Stimulated activated CD4-positive, alpha-beta T cell treated with anti-CD3 and anti-CD28 coated beads, Interleukin-2, amount 100 ng/mL, for 4 hours (primary cell): ENCODE measurements around the gene AFAP1L1.
"Not testable (repeated sequence)": the region's sequence is repeated elsewhere in the genome, so short reads cannot be mapped to it uniquely, and the experiment has no call there.

Experiments
- DNase-seq: peaks from one replicate; pipeline ENCODE4 v3.0.0-alpha.2; 2020; ENCODE audit warnings: low read depth

The AFAP1L1 gene

DNA sequence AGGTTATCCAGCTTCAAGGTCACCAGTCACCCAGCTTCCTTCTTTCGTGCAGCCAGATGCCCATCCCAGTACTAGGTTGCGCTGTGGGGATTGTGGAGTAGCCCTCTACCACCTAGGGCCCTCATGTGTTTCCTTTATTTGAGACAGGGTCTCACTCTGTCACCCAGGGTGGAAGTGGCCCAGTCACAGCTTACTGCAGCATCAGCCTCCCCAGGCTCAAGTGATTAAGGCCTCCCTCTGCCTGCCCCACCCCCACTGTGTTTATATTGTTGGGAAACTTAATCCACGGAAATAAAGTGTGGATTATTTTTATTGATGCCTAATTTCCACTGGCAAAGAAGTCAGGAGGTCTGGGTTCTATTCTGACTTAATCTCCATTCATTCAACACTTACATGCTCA lies 103.1 kb downstream of the AFAP1L1 start:
- no peak for DNase-seq

DNA sequence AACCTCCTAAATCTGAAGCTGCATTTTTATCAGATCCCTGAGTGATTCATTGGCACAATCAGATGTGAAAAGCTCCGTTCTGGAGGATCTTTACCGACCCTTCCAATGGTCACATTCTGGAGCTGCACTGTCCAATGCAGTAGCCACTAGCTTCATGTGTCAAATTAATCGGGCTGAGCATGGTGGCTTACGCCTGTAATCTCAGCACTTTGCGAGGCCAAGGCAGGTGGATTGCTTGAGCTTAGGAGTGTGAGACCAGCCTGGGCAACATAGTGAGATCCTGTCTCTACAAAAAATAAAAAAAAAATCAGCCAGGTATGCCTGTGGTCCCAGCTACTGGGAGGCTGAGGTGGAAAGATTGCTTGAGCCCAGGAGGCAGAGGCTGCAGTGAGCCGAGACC lies 103.8 kb downstream of the AFAP1L1 start:
- no peak for DNase-seq

DNA sequence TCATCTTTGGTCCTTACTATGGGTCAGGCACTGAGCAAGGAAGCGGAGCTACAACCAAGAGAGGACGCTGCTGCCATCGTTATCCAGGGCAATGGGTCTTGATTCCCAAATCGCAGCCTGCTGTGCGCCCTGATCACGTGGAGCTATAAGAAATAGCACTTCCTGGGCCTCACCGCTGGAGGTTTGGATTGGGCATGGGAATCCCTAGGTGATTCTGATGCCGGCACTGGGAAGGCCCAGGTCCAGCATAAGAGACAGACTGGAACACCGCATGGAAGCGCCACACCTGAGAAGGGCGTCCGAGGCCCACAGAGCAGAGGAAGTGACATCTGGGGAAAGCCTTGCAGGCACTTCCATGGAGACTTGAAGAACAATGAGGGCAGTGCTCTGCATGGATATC lies 104.4 kb downstream of the AFAP1L1 start:
- DNase-seq: no peak

DNA sequence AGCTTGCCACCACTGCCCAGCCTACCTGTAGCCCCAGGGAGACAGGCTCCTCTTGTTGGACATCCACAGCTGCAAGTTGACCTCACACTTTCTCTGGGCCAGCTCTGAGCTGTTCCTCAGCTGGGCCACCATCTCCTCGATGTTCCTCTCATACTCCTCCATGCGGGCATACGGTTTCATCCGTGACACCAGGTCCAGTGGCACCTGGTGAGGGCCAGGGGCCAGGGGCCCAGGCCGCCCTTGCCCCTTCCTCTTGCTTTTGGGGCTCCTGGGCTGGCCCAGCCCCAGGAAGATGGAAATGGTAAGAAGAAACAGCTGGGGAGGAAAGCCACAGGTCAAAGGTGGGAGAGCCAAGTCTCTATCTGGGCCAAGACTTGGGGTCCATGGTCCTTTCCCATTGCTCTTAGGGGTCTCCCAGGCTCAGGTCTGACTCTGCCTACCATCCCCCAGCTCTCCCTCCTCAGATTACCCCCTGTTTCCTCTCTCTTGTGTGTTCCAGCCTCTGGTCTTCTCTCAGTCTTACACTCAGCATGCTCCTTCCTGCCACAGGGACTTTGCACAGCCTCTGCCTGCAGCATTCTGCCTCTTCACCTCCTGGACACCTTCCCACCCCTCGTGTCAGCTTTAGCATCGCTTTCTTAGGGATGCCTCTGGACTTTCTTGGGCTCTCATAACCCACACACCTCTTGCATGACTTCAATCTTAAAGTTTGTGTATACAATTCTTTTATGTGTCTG lies 105.2 kb downstream of the AFAP1L1 start:
- no peak for DNase-seq

DNA sequence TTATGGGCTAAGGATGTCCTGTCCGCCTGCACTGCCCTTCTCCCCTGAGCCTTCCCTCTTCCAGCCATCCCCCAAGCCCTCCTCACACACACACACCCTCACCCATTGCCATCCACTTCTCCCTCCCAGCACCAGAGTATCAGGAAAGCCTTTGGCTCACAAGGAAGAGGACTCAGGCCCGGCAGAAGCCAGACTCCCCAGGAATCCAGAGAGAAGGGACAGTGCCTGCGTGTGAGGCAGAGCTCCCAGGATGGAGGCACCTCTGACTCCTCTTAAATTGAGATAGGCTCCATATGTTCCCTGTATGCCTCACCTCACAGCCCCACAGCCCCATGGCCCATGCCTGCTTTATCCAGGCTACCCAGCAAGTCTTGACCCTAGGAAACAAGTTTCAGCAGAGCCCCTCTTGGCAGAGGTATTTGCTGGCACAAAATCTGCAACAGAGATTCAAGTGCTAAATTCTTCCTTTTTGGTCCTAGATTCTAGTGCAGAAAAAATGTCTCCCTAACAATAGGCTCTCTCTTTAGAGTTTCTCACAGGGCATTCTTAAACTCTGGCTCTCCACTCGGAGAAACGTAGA lies 106.7 kb downstream of the AFAP1L1 start:
- DNase-seq: no peak

DNA sequence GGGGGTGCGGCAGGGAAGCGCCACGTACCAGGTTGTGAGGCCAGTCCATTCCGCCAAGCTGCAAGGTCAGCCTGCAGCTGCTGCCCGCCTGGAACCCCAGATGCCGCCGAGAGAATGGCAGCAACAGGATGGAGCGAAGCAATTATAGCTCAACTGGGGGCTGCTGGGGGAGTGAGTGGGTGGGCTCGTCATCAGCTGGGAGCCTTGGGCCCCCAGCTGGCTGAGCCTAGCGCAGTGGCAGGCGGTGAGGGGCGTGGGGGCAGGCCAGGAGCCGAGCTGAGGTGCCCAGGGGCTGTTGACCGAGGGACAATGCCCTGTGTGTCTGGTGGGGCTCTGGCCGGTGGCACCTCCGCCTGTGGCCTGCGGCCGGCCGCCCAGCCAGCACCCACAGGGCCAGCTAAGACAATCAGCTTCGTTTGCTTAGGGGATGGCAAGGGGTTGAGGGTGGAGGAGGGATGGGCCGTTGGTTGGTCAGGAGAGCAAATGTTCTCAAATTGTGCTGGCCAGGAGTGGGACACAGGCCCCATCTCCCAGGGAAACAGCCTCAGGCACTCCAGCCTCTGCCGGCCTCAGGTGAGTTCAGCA lies 107.6 kb downstream of the AFAP1L1 start, which contains the start of gene IL17B:
Gene IL17B (minus strand): TSS at position 116 of the 585 bp plus-strand sequence. CDS start 67 bp downstream, at position 49.
- DNase-seq: no peak

DNA sequence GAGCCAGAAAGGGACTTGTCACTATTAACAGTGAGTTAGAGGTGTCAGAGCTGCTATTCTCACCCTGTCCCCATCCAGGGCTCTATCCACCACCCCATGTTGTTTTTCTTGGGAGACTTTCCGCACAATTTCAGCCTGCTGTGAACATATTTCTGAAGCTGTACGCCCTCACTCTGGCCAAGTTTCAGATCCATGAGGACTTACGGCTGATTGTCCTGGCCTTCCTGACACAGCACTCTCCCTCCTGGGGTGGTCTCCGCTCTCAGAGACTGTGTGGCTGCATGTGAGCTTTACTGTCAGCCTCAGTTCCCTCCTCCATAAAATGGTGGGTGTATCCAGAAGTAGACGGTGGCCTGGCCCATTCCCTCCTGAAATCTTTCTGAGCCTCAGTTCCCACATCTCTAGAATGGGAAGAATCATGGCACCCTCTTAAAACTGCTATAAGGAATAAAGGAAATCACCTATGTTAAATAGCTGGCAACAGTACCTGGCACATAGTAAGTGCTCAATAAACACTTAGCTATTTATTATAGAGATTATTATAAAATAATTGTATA lies 108.2 kb downstream of the AFAP1L1 start:
- no peak for DNase-seq

DNA sequence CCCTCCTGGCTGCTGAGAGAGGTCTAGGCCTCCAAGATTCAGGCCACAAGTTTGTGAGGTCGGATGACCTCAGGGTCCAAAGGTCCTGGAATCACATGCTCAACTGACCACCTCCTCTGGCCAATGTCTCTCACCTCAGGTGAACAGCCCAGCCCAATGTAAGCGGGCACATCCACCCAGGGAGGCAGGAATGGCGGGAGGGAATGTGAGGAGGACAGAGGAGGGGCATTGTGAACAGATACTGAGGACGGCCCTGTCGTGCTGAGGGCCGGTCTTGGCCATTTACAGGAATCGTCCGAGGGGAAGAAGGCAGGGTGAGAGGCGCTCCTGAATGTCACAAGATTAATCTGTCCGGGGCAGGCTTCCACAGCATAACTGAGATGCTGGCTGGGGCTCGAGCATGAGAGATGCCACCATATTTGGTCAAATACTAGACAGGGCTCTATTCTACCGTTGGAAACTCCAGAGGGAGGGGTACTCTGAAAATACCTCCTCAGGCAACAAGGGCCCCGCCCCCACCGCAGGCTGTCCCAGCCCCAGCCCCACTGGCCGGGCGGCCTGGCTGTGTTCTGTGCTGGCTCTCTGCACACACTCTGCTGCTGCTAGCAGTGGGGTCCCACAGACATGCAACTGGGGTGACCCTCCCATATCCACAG lies 108.9 kb downstream of the AFAP1L1 start:
- no peak for DNase-seq

DNA sequence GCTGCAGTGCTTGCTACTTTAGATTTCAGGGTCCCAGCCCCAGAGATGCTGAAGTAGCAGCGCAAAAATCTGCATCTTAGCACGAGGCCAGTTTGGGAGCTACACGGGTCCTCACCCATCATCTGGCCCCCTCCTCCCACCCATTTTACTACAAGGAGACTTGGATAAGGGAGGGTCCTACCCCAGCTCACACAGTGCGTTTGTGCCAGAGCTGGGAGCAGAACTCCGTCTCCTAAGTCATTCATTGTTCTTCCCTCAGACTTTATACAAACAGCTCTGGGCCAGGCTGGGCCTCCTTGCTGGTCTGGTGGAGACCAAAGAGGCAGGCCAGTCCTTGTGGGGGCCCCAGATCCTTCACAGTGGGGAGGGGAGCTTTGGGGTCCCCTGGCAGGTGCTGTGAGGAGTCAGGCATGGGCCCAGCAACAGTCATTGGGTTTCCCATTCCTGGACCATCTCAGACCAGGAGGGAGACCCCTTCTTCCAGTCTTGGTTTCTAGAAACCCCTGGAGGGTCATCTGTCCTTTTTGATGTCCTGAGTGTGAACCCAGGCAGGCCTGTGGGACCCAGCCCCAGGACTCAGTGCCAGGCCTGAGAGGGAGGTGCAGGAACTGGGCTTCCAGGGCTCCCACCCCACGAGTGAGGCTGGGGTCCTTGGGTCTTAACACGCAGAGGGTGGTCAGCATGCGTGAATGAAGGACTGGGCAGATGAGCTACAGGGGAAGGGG lies 109.8 kb downstream of the AFAP1L1 start:
- no peak for DNase-seq

DNA sequence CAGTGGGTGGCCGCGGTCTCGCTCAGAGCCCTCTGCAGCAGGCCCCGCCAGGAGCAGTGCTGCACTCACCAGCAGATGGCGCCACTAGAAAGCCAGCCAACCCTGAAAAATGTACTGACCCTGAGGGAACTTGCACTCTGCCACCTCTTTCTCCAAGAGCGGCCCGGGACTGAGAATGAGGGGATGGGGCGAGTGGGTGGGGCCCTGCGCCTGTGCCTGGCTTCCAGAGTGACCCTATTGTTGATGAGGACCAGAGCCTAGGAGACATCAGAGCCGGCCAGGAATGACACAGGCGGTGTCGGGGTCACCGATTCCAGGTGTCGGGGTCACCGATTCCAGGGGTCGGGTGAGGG lies 110.3 kb downstream of the AFAP1L1 start:
- peak; percentile 53 for DNase-seq

DNA sequence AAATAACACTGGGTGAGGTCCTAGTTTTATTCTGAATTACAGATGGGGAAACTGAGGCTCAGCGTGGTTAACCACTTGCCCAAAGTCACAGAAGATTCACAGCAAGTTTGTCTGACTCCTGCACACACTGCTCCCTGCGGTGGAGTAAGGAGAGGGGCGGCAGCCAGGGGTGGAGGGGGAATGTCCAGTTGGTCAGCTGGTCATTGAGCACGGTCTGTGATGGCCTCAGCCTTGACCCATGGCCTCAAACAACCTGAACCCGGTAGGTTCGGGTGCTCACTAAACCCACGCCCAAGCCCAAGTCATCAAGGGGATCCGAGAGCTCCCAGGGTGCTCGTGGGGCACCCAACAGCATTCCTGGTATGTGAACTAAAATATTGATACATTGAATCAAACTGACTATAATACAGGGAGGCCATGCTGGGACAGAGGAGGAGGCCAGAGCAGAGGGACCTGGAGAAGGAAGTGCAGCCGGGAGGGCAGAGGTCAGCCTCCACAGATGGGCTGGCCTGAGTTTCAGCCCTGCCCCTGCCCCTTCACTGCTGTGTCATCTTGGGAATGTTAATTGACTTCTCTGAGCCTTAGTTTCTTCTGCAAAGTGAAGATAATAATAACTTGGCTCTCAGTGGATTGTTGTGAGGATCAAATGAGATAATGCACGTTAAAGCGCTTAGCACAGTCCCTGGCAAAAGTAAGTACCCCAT lies 111.0 kb downstream of the AFAP1L1 start:
- no peak for DNase-seq

DNA sequence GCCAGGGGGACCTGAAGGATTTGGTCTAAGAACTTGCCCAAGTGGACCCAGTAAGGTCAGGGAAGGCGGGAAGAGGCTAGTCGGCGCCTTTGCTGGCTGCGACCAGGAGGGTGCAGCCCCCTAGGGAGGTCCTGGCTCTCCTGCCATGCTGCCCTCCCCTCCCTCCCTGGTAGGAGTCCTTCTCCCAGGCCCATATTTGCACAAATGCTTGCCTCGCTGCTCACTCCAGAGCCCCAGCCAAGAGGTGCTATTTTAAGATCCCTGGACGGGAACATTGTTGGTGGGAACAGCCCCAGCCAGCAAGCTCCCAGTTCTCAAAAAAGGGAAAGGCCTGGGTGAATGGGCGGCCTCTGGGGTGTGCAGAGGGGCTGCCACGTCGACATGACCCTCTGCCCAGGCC lies 111.7 kb downstream of the AFAP1L1 start:
- no peak for DNase-seq

DNA sequence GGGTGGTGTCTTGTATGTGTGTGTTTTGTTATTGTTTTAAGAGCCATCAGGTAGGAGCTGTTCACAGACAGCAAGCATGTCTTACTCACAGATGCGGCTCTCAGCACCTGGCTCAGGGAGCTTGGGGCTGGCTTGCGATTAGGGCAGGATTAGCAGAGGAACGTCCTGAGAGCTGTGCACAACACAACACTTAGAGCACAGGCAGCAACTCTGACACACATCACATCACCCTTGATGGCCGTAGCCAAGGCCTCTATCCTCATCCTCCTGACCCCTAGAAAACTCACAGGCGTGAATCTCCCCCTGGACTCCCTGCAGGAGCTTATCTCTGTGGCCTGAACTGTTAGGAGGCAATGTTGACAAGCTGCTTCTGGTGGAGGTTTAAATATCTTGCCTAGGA lies 114.5 kb downstream of the AFAP1L1 start:
- no peak for DNase-seq

DNA sequence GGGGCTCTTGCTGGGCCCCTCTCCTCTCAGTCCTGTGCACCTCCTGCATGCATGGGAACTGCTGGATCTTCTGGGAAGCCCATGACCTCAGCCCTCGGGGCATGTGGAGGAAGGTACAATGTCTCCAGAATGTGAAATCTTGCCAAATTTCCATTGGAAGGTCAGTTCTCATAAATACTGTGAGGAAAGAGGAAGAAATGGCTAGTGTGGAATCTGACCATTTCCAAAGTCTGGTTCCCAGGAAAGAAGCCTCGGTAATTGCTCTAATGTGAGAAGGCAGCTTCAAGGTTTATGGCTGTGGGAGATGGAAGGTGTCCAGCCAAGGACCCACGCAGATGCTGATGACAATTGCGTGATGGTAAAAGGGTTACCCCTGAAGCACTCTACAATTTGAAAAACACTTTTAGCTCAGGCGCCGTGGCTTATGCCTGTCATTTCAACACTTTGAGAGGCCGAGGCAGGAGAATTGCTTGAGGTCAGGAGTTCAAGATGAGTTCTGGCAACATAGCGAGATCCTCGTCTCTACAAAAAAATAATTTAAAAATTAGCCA lies 115.5 kb downstream of the AFAP1L1 start:
- DNase-seq: no peak

DNA sequence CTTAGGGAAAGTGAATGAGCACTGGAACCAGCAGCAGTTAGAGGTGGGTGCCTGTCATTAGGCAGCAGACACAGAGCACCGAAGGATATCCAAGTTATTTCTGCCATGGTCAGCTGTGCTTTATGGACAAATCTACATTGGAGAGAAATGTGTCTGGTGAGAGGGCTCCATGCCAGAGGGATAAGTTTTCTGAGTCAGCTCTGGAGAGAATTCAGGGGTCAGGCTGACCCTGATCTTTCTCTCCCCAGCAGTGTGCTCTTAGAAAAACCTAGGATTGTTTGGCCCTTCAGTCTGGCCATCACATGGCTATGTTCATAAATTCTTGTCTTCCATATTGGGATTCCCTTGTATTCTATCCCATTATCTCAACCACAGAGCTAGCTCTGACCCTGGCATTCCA lies 116.3 kb downstream of the AFAP1L1 start:
- no peak for DNase-seq

DNA sequence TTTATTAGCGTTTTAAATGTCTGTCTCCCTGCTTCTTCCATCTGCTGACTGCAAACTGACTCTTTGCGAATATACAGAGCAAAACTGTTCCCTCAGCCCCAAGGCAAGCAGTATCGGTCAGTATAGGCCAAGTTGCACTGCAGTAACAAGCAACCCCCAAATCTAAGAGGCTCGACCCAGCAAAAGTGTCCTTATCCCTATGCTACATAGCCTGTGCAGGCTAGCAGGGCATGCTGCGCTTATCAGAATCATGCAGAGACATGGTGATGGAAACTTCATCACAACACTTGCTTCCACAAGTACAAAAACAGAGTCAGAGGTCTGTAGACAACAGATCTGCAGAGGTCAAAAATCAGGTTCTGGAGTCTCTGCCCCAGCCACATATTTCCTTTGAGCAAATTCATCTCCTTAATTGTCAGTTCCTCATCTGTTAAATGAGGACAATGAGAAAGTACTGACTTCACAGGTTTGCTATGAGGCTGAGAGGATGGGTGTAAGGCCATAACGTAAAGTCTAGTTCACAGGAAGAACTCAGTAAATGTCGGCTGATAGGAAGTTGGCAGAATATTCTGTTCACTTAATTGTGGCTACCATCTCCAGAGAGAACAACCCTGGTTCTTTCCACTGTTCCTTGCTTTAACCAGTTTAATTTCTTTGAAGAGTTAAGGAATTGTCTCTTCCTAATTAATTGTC lies 117.0 kb downstream of the AFAP1L1 start:
- DNase-seq: no peak

DNA sequence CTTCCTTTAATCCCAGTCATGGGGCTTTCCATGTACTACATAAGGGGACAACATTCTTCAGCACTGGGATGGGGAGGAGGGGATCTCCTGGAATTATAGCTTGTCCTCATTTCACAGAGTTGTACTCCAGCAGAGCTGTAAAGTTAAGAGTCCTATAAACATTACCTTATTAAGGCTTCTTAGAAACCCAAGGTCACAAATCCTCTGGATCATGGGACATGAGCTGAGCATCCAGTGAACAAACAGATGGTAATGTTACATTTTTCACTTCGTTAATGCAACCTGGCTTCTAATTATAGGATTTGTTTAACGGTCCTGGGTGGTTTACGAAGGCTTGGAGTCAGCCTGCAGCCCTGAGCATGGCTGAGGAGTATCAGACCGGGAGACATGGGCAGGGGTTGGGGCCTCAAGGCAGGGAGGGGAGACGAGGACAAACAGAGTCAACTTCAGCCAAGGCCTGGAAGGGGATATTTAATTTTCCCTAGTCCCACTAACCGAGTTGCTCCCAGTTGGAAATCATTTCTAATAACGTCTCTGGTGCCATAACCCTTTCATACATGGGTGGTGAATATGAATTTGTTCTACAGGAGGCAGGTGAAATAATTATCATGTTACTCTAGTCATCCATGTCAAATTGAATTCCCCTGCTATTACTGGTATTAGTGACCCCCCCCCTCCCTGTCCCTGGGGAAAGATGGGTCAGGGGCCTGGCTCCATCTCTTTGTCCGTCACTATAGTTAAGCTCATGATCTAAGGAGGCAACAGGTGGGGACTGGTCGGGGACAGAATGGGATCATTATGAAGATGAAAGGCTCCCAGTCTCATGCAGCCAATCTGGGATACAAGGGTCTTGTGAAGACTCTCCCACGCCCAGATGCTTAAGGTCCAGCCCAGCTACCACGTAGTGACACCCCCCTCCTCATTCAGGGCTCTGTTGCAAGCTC lies 118.2 kb downstream of the AFAP1L1 start:
- no peak for DNase-seq

DNA sequence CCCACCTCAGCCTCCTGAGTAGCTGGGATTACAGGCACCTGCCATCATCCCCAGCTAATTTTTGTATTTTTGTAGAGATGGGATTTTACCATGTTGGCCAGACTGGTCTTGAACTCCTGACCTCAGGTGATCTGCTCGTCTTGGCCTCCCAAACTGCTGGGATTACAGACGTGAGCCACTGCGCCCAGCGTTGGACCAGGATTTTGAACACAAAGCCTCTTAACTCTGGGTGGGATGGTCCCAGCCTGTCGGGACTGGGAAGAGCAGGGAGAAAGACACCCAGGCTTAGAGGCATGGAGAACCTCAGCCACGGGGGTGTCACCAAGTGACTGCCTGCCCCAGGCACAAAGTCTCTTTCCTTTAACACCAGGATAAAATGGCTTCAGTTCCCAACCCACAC lies 119.4 kb downstream of the AFAP1L1 start:
- DNase-seq: not testable (repeated sequence)
